ENCODE measurements around the gene P2RX4. TPM values are rescaled to one million over a fixed set of nuclear protein-coding genes. Genes with fewer than 3 reads are reported as not detected.
"Not testable (repeated sequence)": the region's sequence is repeated elsewhere in the genome, so short reads cannot be mapped to it uniquely, and the experiment has no call there.

Gene P2RX4
- total and polyA plus RNA-seq, 2 donors (not counting 1 experiment from before 2014, with no cell fraction given): 30.4 to 31.9 TPM

- not testable (repeated sequence) for H3K4me3 ChIP-seq (ENCODE audit: control extremely low read depth in 1 of 5, extremely low read depth in 1 of 5, insufficient read depth in 1 of 5, low read depth in 2 of 5, low read length in 4 of 5)
Observed at GRCh38 chr12:121257704-121258449, 47.9 kb downstream of the P2RX4 start.

GRCh38 chr12:121259074-121259473, 49.1 kb downstream of the P2RX4 start:
- Mint-ChIP-seq H3K9me3 (ENCODE audit: insufficient read depth) (no peaks in the 10 kb centered on the region), H3K27me3 (no peaks in the 10 kb centered on the region), H3K4me1 (peaks cover 12% of the 10 kb centered on the region), H3K4me3 (peak overlapping the region; percentile 50), H3K27ac (peak overlapping the region; percentile 15)
- ATAC-seq (ENCODE audit: low read depth): peak; percentile 39
- CTCF ChIA-PET: no interaction called here
- Histone ChIP-seq H3K9me3 (ENCODE audit: control extremely low read depth in 1 of 3, control insufficient read depth in 2 of 3, insufficient read depth in 1 of 3, low read length in 2 of 3) (no peaks in the 10 kb centered on the region), H4K20me1 (ENCODE audit: control insufficient read depth, insufficient read depth, low read length, poor library complexity, severe bottlenecking) (no peaks in the 10 kb centered on the region), H3K79me2 (ENCODE audit: control insufficient read depth, insufficient read depth, low read length) (no peaks in the 10 kb centered on the region), H3K4me1 (ENCODE audit: control insufficient read depth in 2 of 2, insufficient read depth in 2 of 2, low read length in 2 of 2) (no peaks in the 10 kb centered on the region), H3K36me3 (replicated peaks in 1 of 2; ENCODE audit: control extremely low read depth in 1 of 2, control insufficient read depth in 1 of 2, extremely low read depth in 1 of 2, insufficient read depth in 2 of 2, low read length in 1 of 2) (peaks cover 6 to 26% of the 10 kb centered on the region in 2 experiments), H2AFZ (ENCODE audit: insufficient read depth, low read depth, low read length, poor library complexity, severe bottlenecking) (no peak overlapping the region), H3K4me3 (ENCODE audit: control extremely low read depth in 1 of 5, extremely low read depth in 1 of 5, insufficient read depth in 1 of 5, low read depth in 2 of 5, low read length in 4 of 5) (no peak overlapping the region), H3K27me3 (replicated peaks in 1 of 4; ENCODE audit: control extremely low read depth in 1 of 4, control insufficient read depth in 3 of 4, insufficient read depth in 4 of 4, low read length in 3 of 4) (no peaks in the 10 kb centered on the region), H3K27ac (ENCODE audit: low read length in 2 of 2) (no peak overlapping the region), H3K4me2 (replicated peaks; ENCODE audit: low read depth, low read length, poor library complexity, severe bottlenecking) (no peak overlapping the region), H3K9ac (ENCODE audit: low read length) (no peak overlapping the region)
- no peak for DNase-seq
- WGBS (ENCODE audit: insufficient coverage): 96% methylated on average over 7 of the region's 11 CpGs
- TF ChIP-seq EZH2 (IDR thresholded peaks at IDR 0.05; ENCODE audit: borderline replicate concordance, insufficient read depth, low read depth, low read length, poor library complexity, severe bottlenecking): no peak
- TF ChIP-seq CTCF (IDR thresholded peaks at IDR 0.05): no peak
- intact Hi-C loops (cut with micrococcal nuclease): no loop called here
- POLR2A ChIA-PET: no interaction called here

More at GRCh38 chr12:121257704-121258449, 47.9 kb downstream of the P2RX4 start:
- peak overlapping the region; percentile 59 for H3K27ac Mint-ChIP-seq
- POLR2A ChIA-PET; H3K9ac ChIP-seq (ENCODE audit: low read length); H3K4me1 ChIP-seq (ENCODE audit: control insufficient read depth in 2 of 2, insufficient read depth in 2 of 2, low read length in 2 of 2); DNase-seq; H3K27me3 Mint-ChIP-seq; H3K9me3 Mint-ChIP-seq (ENCODE audit: insufficient read depth); H3K4me2 ChIP-seq (replicated peaks; ENCODE audit: low read depth, low read length, poor library complexity, severe bottlenecking); H3K9me3 ChIP-seq (ENCODE audit: control extremely low read depth in 1 of 3, control insufficient read depth in 2 of 3, insufficient read depth in 1 of 3, low read length in 2 of 3); H4K20me1 ChIP-seq (ENCODE audit: control insufficient read depth, insufficient read depth, low read length, poor library complexity, severe bottlenecking); H3K4me3 Mint-ChIP-seq; H2AFZ ChIP-seq (ENCODE audit: insufficient read depth, low read depth, low read length, poor library complexity, severe bottlenecking); H3K79me2 ChIP-seq (ENCODE audit: control insufficient read depth, insufficient read depth, low read length); intact Hi-C loops (cut with micrococcal nuclease); H3K27ac ChIP-seq (ENCODE audit: low read length in 2 of 2); H3K27me3 ChIP-seq (replicated peaks in 1 of 4; ENCODE audit: control extremely low read depth in 1 of 4, control insufficient read depth in 3 of 4, insufficient read depth in 4 of 4, low read length in 3 of 4); ATAC-seq (ENCODE audit: low read depth): not testable (repeated sequence)
- peaks cover 12% of the 10 kb centered on the region for H3K4me1 Mint-ChIP-seq
- peaks cover 5 to 26% of the 10 kb centered on the region in 2 experiments for H3K36me3 ChIP-seq (replicated peaks in 1 of 2; ENCODE audit: control extremely low read depth in 1 of 2, control insufficient read depth in 1 of 2, extremely low read depth in 1 of 2, insufficient read depth in 2 of 2, low read length in 1 of 2)
- WGBS (ENCODE audit: insufficient coverage): 80% methylated on average over 6 of the region's 8 CpGs
- CTCF ChIA-PET: interaction anchor here (1.2 kb wide), 1 partner anchor 147 kb away, joined by 3 read pairs; no protein-coding TSS in a partner anchor

All from B cell (primary cell).